ENCODE measurements around the gene NOP9.

DNA sequence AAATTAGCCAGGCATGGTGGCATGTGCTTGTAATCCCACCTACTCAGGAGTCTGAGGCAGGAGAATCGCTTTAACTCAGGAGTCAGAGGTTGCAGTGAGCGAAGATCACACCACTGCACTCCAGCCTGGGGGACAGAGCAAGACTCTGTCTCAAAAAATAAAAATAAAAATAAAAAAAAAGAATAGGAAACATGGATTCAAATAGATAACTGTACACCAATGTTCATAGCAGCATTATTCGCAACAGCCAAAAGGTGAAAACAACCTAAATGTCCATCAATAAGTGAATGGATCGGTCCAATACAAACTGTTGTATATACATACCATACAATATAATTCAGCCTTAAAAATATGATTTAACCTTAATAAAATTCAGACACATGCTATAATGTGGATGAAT, 43.2 kb downstream of the NOP9 start:
- TF ChIP-seq ISL1 (CRISPR knock-in tag; IDR thresholded peaks at IDR 0.05), result no peak
- TF ChIP-seq PPARA (CRISPR knock-in tag; IDR thresholded peaks at IDR 0.05; ENCODE audit: borderline replicate concordance), result no peak
- TF ChIP-seq, protein P1, sequence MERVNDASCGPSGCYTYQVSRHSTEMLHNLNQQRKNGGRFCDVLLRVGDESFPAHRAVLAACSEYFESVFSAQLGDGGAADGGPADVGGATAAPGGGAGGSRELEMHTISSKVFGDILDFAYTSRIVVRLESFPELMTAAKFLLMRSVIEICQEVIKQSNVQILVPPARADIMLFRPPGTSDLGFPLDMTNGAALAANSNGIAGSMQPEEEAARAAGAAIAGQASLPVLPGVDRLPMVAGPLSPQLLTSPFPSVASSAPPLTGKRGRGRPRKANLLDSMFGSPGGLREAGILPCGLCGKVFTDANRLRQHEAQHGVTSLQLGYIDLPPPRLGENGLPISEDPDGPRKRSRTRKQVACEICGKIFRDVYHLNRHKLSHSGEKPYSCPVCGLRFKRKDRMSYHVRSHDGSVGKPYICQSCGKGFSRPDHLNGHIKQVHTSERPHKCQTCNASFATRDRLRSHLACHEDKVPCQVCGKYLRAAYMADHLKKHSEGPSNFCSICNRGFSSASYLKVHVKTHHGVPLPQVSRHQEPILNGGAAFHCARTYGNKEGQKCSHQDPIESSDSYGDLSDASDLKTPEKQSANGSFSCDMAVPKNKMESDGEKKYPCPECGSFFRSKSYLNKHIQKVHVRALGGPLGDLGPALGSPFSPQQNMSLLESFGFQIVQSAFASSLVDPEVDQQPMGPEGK (CRISPR knock-in tag; IDR thresholded peaks at IDR 0.05; ENCODE audit: borderline replicate concordance), result no peak
- TF ChIP-seq ZNF70 (CRISPR knock-in tag; IDR thresholded peaks at IDR 0.05), result no peak
- no peak for TF ChIP-seq ZFP3 (CRISPR knock-in tag; IDR thresholded peaks at IDR 0.05)
- TF ChIP-seq, protein P2, sequence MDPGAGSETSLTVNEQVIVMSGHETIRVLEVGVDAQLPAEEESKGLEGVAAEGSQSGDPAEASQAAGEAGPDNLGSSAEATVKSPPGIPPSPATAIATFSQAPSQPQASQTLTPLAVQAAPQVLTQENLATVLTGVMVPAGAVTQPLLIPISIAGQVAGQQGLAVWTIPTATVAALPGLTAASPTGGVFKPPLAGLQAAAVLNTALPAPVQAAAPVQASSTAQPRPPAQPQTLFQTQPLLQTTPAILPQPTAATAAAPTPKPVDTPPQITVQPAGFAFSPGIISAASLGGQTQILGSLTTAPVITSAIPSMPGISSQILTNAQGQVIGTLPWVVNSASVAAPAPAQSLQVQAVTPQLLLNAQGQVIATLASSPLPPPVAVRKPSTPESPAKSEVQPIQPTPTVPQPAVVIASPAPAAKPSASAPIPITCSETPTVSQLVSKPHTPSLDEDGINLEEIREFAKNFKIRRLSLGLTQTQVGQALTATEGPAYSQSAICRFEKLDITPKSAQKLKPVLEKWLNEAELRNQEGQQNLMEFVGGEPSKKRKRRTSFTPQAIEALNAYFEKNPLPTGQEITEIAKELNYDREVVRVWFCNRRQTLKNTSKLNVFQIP (CRISPR knock-in tag; IDR thresholded peaks at IDR 0.05; ENCODE audit: borderline replicate concordance, low read depth), result no peak
- TF ChIP-seq ARNTL (CRISPR knock-in tag; IDR thresholded peaks at IDR 0.05; ENCODE audit: borderline replicate concordance, low read depth), result no peak
- TF ChIP-seq SNAI2 (CRISPR knock-in tag; IDR thresholded peaks at IDR 0.05), result no peak
- TF ChIP-seq, protein P3, sequence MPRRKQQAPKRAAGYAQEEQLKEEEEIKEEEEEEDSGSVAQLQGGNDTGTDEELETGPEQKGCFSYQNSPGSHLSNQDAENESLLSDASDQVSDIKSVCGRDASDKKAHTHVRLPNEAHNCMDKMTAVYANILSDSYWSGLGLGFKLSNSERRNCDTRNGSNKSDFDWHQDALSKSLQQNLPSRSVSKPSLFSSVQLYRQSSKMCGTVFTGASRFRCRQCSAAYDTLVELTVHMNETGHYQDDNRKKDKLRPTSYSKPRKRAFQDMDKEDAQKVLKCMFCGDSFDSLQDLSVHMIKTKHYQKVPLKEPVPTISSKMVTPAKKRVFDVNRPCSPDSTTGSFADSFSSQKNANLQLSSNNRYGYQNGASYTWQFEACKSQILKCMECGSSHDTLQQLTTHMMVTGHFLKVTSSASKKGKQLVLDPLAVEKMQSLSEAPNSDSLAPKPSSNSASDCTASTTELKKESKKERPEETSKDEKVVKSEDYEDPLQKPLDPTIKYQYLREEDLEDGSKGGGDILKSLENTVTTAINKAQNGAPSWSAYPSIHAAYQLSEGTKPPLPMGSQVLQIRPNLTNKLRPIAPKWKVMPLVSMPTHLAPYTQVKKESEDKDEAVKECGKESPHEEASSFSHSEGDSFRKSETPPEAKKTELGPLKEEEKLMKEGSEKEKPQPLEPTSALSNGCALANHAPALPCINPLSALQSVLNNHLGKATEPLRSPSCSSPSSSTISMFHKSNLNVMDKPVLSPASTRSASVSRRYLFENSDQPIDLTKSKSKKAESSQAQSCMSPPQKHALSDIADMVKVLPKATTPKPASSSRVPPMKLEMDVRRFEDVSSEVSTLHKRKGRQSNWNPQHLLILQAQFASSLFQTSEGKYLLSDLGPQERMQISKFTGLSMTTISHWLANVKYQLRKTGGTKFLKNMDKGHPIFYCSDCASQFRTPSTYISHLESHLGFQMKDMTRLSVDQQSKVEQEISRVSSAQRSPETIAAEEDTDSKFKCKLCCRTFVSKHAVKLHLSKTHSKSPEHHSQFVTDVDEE (CRISPR knock-in tag; IDR thresholded peaks at IDR 0.05), result no peak
- TF ChIP-seq ZNF8 (CRISPR knock-in tag; IDR thresholded peaks at IDR 0.05), result no peak
- no peak for TF ChIP-seq ZFP30 (CRISPR knock-in tag; IDR thresholded peaks at IDR 0.05)
- no peak for TF ChIP-seq BACH2 (CRISPR knock-in tag; IDR thresholded peaks at IDR 0.05; ENCODE audit: borderline replicate concordance)

Measured in SK-N-SH treated with all-trans-retinoic acid at 6 μM for 48 hours (cell line).